GM21367 (cell line): ENCODE data around the gene SLC37A1.
A peak's percentile ranks its signal among the peaks of the same experiment; 100 is the strongest.

Experiments used
- ATAC-seq: cut with Tn5 transposase; IDR thresholded peaks from one replicate; pipeline ENCODE4 v1.9.1; 2021; ENCODE audit not compliant: unreplicated experiment

The SLC37A1 gene

GRCh38 chr21:42478504-42478903, 35.1 kb upstream of the SLC37A1 start:
- ATAC-seq = no peak

- no peak for ATAC-seq
These were observed 34.1 kb upstream of the SLC37A1 start for GRCh38 chr21:42479582-42479981.

GRCh38 chr21:42480736-42481135, 32.9 kb upstream of the SLC37A1 start:
- ATAC-seq = no peak

GRCh38 chr21:42481169-42481568, 32.5 kb upstream of the SLC37A1 start:
- ATAC-seq = no peak

GRCh38 chr21:42484966-42485365, 28.7 kb upstream of the SLC37A1 start:
- no peak for ATAC-seq

- ATAC-seq = no peak
These were observed 27.6 kb upstream of the SLC37A1 start for GRCh38 chr21:42486072-42486471.

- no peak for ATAC-seq
These were observed 27.1 kb upstream of the SLC37A1 start for GRCh38 chr21:42486531-42486930.

GRCh38 chr21:42489006-42489563, 24.6 kb upstream of the SLC37A1 start:
- no peak for ATAC-seq

- no peak for ATAC-seq
These were observed 23.7 kb upstream of the SLC37A1 start for GRCh38 chr21:42489991-42490390.

GRCh38 chr21:42490720-42491119, 22.9 kb upstream of the SLC37A1 start:
- no peak for ATAC-seq

GRCh38 chr21:42491328-42491727, 22.3 kb upstream of the SLC37A1 start:
- ATAC-seq = no peak

GRCh38 chr21:42492201-42492600, 21.5 kb upstream of the SLC37A1 start:
- no peak for ATAC-seq

- no peak for ATAC-seq
These were observed 20.3 kb upstream of the SLC37A1 start for GRCh38 chr21:42493109-42494060.

- ATAC-seq = no peak
These were observed 18.6 kb upstream of the SLC37A1 start for GRCh38 chr21:42495027-42495426.

GRCh38 chr21:42495765-42496119, 17.9 kb upstream of the SLC37A1 start:
- ATAC-seq = peak; percentile 7

- peak; percentile 93 for ATAC-seq
These were observed 17.4 kb upstream of the SLC37A1 start, which contains the start of gene RSPH1 for GRCh38 chr21:42496120-42496838. RSPH1 (minus strand) TSS chr21:42496224; CDS start chr21:42496186, 38 bp downstream.

- ATAC-seq = no peak
These were observed 16.8 kb upstream of the SLC37A1 start for GRCh38 chr21:42496839-42497202.

GRCh38 chr21:42498012-42498411, 15.6 kb upstream of the SLC37A1 start:
- no peak for ATAC-seq

GRCh38 chr21:42499444-42500112, 14.1 kb upstream of the SLC37A1 start:
- ATAC-seq = no peak

- ATAC-seq = no peak
These were observed 13.4 kb upstream of the SLC37A1 start for GRCh38 chr21:42500225-42500624.

GRCh38 chr21:42500736-42501135, 12.9 kb upstream of the SLC37A1 start:
- no peak for ATAC-seq
